B cell (primary cell): ENCODE measurements around the gene MAPK7. TPM values are rescaled to one million over a fixed set of nuclear protein-coding genes. Genes with fewer than 3 reads are reported as not detected.

Experiments
- ATAC-seq: fragments of 200-7000 bp; cut with Tn5 transposase; one replicate; pipeline ENCODE4 v1.10.0; 2021; ENCODE audit warnings: low read depth, mild to moderate bottlenecking, moderate number of reproducible peaks, moderate library complexity
- CTCF ChIA-PET: fragments of 350-600 bp; sonication (Branson Sonifier 250); formaldehyde crosslinking; loops from one replicate; lab custom pipeline; 2021; ENCODE audit warnings: antibody characterized with exemption, inconsistent platforms; lab: Charles Lee
- POLR2A ChIA-PET: fragments of 350-600 bp; sonication (Branson Sonifier 250); formaldehyde crosslinking; loops from one replicate; lab custom pipeline; 2021; ENCODE audit warnings: antibody characterized with exemption; lab: Charles Lee
- DNase-seq: peaks from one replicate; pipeline ENCODE4 v3.0.0; 2013
- H2AFZ ChIP-seq: 2 replicates; pipeline ENCODE4 v1.6.1; 2012; ENCODE audit warnings: mild to moderate bottlenecking, low read depth, low read length; ENCODE audit not compliant: insufficient read depth, poor library complexity, severe bottlenecking
- H3K27ac ChIP-seq, 2 donors: 1 replicate in 1 of 2; 2 replicates in 1 of 2; pipeline ENCODE4 v1.5.1; 2012 to 2013; ENCODE audit warnings: low read length in 2 of 2, mild to moderate bottlenecking in 2 of 2, moderate library complexity in 1 of 2
- H3K27me3 ChIP-seq, 4 experiments: fragments of 200-600 bp in 1 of 4; sonication (generic) in 1 of 4; replicated peaks in 1 of 4; 1 replicate in 2 of 4; 2 replicates in 2 of 4; pipeline versions ENCODE4 v1.6.1 to v1.7.0; 2013 to 2016; ENCODE audit warnings: low read length in 3 of 4, mild to moderate bottlenecking in 2 of 4, mixed read lengths in 1 of 4, moderate library complexity in 1 of 4; ENCODE audit not compliant: insufficient read depth in 4 of 4, control insufficient read depth in 3 of 4; ENCODE audit errors: control extremely low read depth in 1 of 4
- H3K36me3 ChIP-seq, 2 experiments: replicated peaks in 1 of 2; 1 replicate in 1 of 2; 2 replicates in 1 of 2; pipeline versions ENCODE4 v1.6.1 to v1.7.1; 2013; ENCODE audit warnings: low read length in 1 of 2; ENCODE audit not compliant: insufficient read depth in 2 of 2, control insufficient read depth in 1 of 2; ENCODE audit errors: control extremely low read depth in 1 of 2, extremely low read depth in 1 of 2
- H3K4me1 ChIP-seq, 2 donors: fragments of 200-600 bp in 1 of 2; sonication (generic) in 1 of 2; 1 replicate in 1 of 2; 2 replicates in 1 of 2; pipeline versions ENCODE4 v1.5.1 to v1.6.1; 2013 to 2017; ENCODE audit warnings: low read length in 2 of 2; ENCODE audit not compliant: control insufficient read depth in 2 of 2, insufficient read depth in 2 of 2
- H3K4me2 ChIP-seq: replicated peaks from 2 replicates; pipeline ENCODE3; 2012; ENCODE audit warnings: mild to moderate bottlenecking, low read depth, low read length; ENCODE audit not compliant: poor library complexity, severe bottlenecking
- H3K4me3 ChIP-seq, 5 experiments: fragments of 200-600 bp in 1 of 5; sonication (generic) in 1 of 5; 1 replicate in 3 of 5; 2 replicates in 2 of 5; pipeline versions ENCODE4 v1.5.1 to v1.7.0; 2011 to 2016; ENCODE audit warnings: low read length in 4 of 5, mild to moderate bottlenecking in 4 of 5, low read depth in 2 of 5, control low read depth in 1 of 5, moderate library complexity in 1 of 5; ENCODE audit not compliant: insufficient read depth in 1 of 5; ENCODE audit errors: control extremely low read depth in 1 of 5, extremely low read depth in 1 of 5
- H3K79me2 ChIP-seq: fragments of 200-600 bp; sonication (generic); one replicate; pipeline ENCODE4 v1.6.0; 2016; ENCODE audit warnings: low read length; ENCODE audit not compliant: control insufficient read depth, insufficient read depth
- H3K9ac ChIP-seq: fragments of 200-600 bp; sonication (generic); 2 replicates; pipeline ENCODE4 v1.6.1; 2017; ENCODE audit warnings: mild to moderate bottlenecking, low read length, moderate library complexity
- H3K9me3 ChIP-seq, 3 donors: one replicate each; pipeline versions ENCODE4 v1.6.1 to v1.7.1; 2013; ENCODE audit warnings: low read length in 2 of 3; ENCODE audit not compliant: control insufficient read depth in 2 of 3, insufficient read depth in 1 of 3; ENCODE audit errors: control extremely low read depth in 1 of 3
- H4K20me1 ChIP-seq: 2 replicates; pipeline ENCODE4 v1.6.0; 2012; ENCODE audit warnings: mild to moderate bottlenecking, low read length; ENCODE audit not compliant: insufficient read depth, control insufficient read depth, poor library complexity, severe bottlenecking
- H3K27ac Mint-ChIP-seq: one replicate; pipeline ENCODE4 v1.8.0; 2021; ENCODE audit warnings: mixed read lengths
- H3K27me3 Mint-ChIP-seq: one replicate; pipeline ENCODE4 v1.8.0; 2021; ENCODE audit warnings: mixed read lengths
- H3K4me1 Mint-ChIP-seq: one replicate; pipeline ENCODE4 v1.8.0; 2021; ENCODE audit warnings: mixed read lengths
- H3K4me3 Mint-ChIP-seq: one replicate; pipeline ENCODE4 v1.8.0; 2021; ENCODE audit warnings: mixed read lengths
- H3K9me3 Mint-ChIP-seq: one replicate; pipeline ENCODE4 v1.8.0; 2022; ENCODE audit warnings: mixed read lengths; ENCODE audit not compliant: insufficient read depth
- EZH2 ChIP-seq: IDR thresholded peaks from 2 replicates; pipeline ENCODE4 v1.6.1; 2012; ENCODE audit warnings: borderline replicate concordance, low read depth, mild to moderate bottlenecking, moderate library complexity, low read length; ENCODE audit not compliant: insufficient read depth, poor library complexity, severe bottlenecking
- WGBS: methylation state at CpG from one replicate; pipeline ENCODE4 v1.1.5; 2013; ENCODE audit warnings: missing lambda C conversion rate; ENCODE audit not compliant: insufficient coverage; 5-methylcytosine and 5-hydroxymethylcytosine counted together
- intact Hi-C: fragments of 100-400 bp; cut with micrococcal nuclease; formaldehyde crosslinking; loops from one replicate; pipeline ENCODE4 v1.10.0; 2022
- polyA plus RNA-seq: library from polyadenylated mRNA; depleted of rRNA; stranded (reverse); fragments of >200 nt; gene quantifications from 2 replicates; pipeline ENCODE4 v1.2.3, GENCODE V29; 2012
- total RNA-seq, 2 donors: library from RNA; stranded (reverse); fragments of 120-200 nt in 1 of 2; gene quantifications; 1 replicate in 1 of 2; 2 replicates in 1 of 2; pipeline versions ENCODE4 v1.2.3 to v1.2.4, GENCODE V29; 2013 to 2022
- TF ChIP-seq, protein P1 (sequence below): fragments of 200-600 bp; IDR thresholded peaks from one replicate; pipeline ENCODE4 v1.8.0; 2022; ENCODE audit warnings: antibody characterized with exemption, mild to moderate bottlenecking

MAPK7 gene
- total and polyA plus RNA-seq, 2 donors (not counting 1 experiment from before 2014, with no cell fraction given) = 30.0 to 34.0 TPM

DNA sequence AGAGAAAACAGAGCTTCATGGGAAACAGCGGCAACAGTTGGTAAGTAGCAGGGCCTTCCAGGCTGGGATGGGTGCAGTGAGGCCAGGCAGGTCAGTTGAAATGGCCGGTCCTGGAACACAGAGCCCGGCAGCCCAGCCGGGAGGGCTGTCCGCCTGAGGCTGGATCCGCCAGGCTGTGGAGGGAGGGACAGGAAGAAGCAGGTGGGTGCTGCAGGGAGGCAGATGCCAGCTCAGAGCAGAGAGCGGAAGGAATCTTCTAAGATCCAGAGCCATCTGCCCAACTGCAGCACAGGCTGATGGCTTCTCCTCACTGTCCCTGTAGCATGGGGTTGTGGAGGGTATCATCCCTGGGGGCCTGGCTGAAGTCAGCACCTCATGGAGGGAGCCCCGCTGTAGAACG is 33.3 kb downstream of the MAPK7 start:
- Mint-ChIP-seq H3K4me1 (no peaks in the 10 kb centered on the region), H3K9me3 (no peaks in the 10 kb centered on the region)
- intact Hi-C loops = no loop called here

DNA sequence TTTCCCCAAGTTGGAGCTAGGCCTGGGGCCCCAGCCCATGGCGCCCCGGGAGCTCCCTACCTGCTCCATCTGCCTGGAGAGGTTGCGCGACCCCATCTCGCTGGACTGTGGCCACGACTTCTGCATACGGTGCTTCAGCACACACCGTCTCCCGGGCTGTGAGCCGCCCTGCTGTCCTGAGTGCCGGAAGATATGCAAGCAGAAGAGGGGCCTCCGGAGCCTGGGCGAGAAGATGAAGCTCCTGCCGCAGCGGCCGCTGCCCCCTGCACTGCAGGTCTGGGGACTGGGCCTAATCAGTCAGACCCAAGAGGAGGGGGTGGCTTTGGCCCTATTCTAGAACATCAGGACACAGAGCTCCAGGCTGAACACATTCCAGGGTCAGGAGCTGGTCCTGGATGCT is 34.2 kb downstream of the MAPK7 start:
- intact Hi-C loops = no loop called here
- H4K20me1 ChIP-seq = no peaks in the 10 kb centered on the region
- no peak overlapping the region for H3K27ac Mint-ChIP-seq
- no peak overlapping the region for H3K4me3 ChIP-seq
- DNase-seq (no peak), ATAC-seq (no peak)
- H3K4me3 Mint-ChIP-seq = no peak overlapping the region
- POLR2A ChIA-PET = no interaction called here
- H2AFZ ChIP-seq = no peak overlapping the region
- H3K4me1 ChIP-seq = no peaks in the 10 kb centered on the region
- H3K27me3 Mint-ChIP-seq = peaks cover 11% of the 10 kb centered on the region
- WGBS = 96% methylated on average over 16 of the region's 16 CpGs
- H3K27ac ChIP-seq = no peak overlapping the region
- no peak overlapping the region for H3K4me2 ChIP-seq
- TF ChIP-seq, protein P1, sequence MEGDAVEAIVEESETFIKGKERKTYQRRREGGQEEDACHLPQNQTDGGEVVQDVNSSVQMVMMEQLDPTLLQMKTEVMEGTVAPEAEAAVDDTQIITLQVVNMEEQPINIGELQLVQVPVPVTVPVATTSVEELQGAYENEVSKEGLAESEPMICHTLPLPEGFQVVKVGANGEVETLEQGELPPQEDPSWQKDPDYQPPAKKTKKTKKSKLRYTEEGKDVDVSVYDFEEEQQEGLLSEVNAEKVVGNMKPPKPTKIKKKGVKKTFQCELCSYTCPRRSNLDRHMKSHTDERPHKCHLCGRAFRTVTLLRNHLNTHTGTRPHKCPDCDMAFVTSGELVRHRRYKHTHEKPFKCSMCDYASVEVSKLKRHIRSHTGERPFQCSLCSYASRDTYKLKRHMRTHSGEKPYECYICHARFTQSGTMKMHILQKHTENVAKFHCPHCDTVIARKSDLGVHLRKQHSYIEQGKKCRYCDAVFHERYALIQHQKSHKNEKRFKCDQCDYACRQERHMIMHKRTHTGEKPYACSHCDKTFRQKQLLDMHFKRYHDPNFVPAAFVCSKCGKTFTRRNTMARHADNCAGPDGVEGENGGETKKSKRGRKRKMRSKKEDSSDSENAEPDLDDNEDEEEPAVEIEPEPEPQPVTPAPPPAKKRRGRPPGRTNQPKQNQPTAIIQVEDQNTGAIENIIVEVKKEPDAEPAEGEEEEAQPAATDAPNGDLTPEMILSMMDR = no peak
- no peak for TF ChIP-seq EZH2
- CTCF ChIA-PET = no interaction called here
- H3K36me3 ChIP-seq = no peaks in the 10 kb centered on the region
- H3K4me1 Mint-ChIP-seq = no peaks in the 10 kb centered on the region
- no peaks in the 10 kb centered on the region for H3K9me3 Mint-ChIP-seq
- no peaks in the 10 kb centered on the region for H3K9me3 ChIP-seq
- no peak overlapping the region for H3K9ac ChIP-seq
- no peaks in the 10 kb centered on the region for H3K79me2 ChIP-seq
- H3K27me3 ChIP-seq = peaks cover 0 to 7% (median 0%) of the 10 kb centered on the region in 4 experiments

More for the DNA sequence above, 33.3 kb downstream of the MAPK7 start:
- ChIA-PET CTCF (no interaction called here), POLR2A (no interaction called here)
- H3K4me1 ChIP-seq = no peaks in the 10 kb centered on the region
- no peaks in the 10 kb centered on the region for H3K79me2 ChIP-seq
- no peak overlapping the region for H3K27ac ChIP-seq
- no peak for DNase-seq
- H3K27ac Mint-ChIP-seq = no peak overlapping the region
- no peak overlapping the region for H2AFZ ChIP-seq
- H3K9ac ChIP-seq = no peak overlapping the region
- no peaks in the 10 kb centered on the region for H4K20me1 ChIP-seq
- H3K4me2 ChIP-seq = no peak overlapping the region
- 91% methylated on average over 9 of the region's 9 CpGs for WGBS
- H3K9me3 ChIP-seq = no peaks in the 10 kb centered on the region
- no peaks in the 10 kb centered on the region for H3K36me3 ChIP-seq
- H3K4me3 Mint-ChIP-seq = no peak overlapping the region
- peaks cover 0 to 7% (median 0%) of the 10 kb centered on the region in 4 experiments for H3K27me3 ChIP-seq
- H3K4me3 ChIP-seq = no peak overlapping the region
- TF ChIP-seq, protein P1 = no peak
- TF ChIP-seq EZH2 = no peak
- ATAC-seq = no peak
- H3K27me3 Mint-ChIP-seq = peaks cover 11% of the 10 kb centered on the region
